Daoy (cell line): ENCODE measurements around the gene ARMH4. TPM values are rescaled to one million over a fixed set of nuclear protein-coding genes. Genes with fewer than 3 reads are reported as not detected.
"Not testable (repeated sequence)": the region's sequence is repeated elsewhere in the genome, so short reads cannot be mapped to it uniquely, and the experiment has no call there.

Source experiments
- DNase-seq: peaks from one replicate; pipeline ENCODE4 v3.0.0-alpha.2; 2015; ENCODE audit warnings: low read depth
- total RNA-seq: library from RNA; depleted of rRNA; stranded (reverse); fragments of >200 nt; shearing (Covaris generic); gene quantifications from 2 replicates; pipeline ENCODE4 v1.2.3, GENCODE V29; 2014

The ARMH4 gene
- total RNA-seq, 1 experiment from 2014 or later = 3.3 TPM

DNA sequence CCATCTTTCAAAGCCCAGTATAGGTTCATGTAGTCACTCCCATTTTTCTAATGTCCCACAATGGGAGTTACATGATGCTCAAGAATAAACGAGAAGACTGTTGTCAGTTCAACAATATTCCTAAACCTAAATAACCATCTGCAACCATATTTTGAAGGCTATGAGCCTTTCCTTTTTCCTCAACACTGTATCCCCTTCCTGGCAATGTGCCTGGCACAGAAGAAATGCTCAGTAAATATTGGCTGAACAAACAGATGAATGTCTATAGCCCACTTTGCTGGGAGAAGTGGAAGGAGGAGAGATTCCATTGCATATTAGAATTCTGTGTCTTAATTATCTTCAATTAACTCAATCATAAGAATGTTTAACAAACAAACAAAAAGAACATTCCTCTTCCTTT is 6.1 kb downstream of the ARMH4 start:
- no peak for DNase-seq

DNA sequence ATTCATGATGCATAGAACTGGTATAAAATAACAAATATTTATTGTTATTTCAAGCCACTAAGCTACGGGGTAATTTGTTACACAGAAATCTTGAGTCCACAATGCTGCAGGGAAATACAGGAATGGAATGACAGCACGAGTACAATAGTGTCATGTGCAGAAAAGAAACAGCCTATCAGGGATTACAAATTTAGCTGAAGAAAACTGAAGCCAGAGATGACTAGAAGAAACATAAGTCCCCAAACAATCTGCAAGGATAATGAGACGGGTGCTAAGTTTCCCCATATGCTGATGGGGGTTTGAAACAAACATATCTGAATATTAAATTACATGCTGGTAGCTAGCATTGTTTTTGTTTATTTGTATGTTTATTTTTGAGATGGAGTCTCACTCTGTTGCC is 8.9 kb downstream of the ARMH4 start:
- no peak for DNase-seq

DNA sequence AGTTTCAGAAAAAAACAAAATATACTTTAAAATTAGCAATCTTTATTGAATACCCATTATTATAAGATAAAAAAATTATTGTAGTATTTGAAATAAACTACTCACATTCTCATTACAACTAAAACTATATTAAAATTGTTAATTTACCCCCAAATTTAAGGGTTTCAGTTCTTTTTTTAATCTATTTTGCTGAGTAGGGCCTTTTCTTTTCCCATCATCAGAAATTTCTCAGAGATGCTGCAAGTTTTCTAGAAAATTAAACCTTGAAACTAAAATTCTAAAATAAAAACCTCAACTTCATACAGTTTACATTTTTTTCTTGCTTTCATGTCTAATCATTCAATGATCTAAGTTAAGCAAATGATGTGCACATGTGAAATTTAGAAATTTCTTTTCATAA is 10.1 kb downstream of the ARMH4 start:
- DNase-seq = no peak

DNA sequence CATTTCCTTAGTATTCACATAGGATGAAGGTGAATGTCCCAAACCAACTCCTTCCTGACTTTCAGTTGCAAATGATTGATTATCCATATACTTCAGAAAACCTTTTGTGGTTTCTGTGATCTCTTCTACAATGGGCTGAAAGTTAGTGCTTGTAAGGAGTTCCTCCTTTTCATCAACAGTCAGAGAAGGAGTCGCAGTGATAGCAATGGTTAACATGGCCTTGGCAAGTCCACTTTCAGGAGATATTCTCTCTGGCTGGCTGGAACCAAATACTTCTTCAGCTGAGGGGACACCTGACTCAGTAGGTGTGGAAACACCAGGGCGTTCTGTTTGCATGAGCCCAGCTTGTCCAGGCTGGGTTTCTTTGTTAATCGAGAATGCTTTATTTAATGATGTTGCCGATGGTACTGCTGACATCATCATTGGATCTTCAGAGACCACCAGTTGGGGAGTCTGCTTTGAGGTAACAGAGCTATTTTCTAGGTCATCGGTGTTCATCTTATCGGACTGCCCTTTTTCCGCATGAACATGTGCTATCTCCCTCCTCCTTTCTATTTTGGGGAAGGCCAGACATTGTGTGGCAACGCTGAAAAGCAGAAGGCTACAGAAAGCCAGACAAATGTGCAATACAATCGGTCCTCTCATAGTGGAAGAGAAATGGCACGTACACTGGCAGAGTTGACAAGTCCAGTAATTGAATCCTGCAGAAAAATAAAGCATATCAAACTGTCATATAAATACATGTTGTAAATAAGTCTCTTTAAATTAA is 13.1 kb downstream of the ARMH4 start:
- DNase-seq = no peak

DNA sequence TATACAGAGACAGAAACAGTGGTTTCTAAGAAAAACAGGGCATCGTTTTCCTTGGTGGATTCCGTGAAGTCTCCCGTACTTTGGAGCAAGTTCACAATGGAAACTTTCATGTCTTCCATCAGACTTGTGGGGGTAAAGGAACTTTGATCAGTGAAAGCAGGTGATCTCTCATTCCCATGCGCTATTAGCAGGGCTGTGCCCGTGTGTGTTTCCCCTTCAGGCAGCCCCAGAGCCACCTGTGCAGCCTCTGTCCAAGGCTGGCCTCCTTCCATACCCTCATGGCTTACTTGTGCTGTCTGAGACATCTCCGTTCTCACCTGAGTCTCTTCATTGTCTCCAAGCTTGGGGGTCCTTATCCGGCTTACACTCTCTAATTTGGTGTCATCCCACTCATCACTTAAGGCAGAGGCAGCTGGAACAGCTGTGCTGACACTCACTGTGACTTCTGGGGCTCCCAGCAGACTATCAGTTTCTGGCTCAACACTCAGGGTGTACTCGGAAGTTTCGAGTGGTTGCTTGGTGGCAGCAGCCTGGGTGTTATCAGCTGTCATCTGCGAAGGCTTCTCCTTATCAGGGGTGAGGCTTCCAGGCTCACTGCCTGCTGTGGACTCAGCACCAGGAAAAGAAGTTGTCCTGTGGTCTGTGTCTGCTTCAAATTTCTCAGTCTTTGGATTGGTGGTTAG is 13.8 kb downstream of the ARMH4 start:
- no peak for DNase-seq

DNA sequence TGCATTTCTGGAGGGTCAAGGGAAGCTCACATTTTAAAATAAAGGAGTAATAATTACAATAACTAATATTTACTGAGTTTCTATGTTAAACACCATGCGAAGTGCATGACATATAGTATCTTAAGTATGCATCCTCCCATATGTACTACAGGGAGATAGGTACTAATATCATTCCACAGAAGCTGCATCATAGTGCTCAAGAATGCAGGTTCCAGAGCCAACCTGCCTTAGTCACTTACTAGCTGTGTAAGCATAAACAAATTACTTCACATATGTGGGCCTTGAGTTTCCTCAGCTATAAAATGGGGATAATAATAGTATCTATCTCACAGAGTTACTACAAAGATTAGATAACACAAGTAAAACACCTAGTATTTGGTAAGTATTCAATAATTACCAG is 18.3 kb downstream of the ARMH4 start:
- DNase-seq = peak; percentile 70

DNA sequence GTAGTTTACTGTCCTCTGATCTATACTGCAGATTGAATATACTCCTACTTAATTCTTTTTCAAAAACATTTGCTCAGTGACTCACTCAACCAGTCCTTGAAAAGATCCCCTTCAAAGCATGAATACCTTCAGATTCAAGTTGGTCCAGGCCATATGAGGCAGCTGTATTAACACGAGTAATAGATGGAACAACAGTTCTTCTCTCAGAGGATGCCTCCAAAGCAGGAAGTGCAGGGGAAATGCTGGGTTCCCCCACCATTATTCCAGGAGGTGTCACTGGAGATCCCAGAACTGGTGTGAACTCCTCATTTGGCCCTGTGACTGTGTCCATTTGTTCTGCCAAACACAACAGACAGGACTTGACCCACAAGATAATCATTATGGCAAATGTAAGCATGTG is 20.6 kb downstream of the ARMH4 start:
- peak; percentile 47 for DNase-seq

DNA sequence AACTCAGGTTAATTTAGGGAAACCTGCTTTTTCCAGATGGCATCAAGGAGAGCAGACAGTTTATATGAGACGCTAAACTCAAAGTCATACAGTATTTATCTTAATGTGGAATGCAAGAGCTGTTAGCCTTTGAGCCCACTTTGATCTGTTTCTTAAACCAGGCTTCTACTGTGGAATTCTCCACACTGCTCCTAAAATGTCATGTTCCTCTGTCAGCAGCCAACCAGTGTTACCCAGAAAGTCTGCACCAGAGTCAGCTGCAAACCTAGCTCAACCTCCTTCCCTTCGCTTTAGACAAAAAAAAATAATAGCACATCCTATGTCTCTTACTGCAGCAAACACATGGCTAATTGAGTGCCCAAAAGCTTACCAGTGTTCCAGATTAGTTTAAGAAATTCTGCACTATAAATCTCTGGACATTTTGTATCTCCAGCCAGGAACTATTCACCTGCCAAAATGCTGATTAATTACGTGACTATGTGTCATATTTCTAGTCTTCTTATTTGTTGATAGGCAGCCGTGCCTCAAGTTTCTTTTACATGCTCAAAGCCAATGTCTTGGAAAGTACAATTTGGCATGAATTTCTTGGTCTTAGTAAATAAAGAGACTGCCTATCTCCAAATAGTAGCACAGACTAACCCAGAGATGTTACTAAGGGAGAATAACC is 21.8 kb downstream of the ARMH4 start:
- DNase-seq = no peak

DNA sequence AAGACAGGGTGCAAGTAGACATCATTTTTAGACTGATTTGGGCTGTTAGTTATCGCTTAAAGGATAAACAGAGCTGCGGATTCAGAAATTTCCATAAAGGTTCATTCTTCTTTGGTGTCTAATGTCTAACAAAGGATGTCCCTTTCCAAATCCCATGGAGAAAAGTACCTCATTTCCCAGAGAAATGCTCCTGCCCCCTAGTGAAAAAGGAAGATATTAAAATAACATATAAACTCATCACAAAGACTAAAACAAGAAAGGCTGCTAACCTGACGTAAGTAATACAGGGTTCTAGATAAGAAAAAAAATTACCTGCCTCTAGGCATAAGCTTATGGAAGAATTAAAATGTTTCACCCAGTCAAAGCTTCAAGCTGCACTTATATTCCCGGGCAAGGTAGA is 22.8 kb downstream of the ARMH4 start:
- no peak for DNase-seq

DNA sequence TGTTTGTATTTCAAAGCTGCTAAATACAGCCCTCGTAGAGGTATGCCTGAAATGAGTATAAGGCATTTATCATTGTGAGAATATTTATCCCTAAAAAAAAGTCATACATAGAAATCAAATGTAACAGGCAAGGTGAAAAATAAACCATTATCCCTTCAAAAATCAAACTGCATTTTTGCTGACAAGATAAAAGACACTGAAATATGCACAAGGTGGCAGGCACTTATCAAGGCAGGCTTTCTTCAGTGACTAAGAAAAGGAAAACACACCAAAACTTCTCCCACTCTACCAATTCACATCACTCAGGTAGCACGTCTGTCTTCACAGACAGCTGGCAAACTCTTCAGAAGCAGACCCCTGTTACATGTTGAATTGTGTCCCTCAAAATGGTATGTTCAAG is 23.6 kb downstream of the ARMH4 start:
- no peak for DNase-seq

DNA sequence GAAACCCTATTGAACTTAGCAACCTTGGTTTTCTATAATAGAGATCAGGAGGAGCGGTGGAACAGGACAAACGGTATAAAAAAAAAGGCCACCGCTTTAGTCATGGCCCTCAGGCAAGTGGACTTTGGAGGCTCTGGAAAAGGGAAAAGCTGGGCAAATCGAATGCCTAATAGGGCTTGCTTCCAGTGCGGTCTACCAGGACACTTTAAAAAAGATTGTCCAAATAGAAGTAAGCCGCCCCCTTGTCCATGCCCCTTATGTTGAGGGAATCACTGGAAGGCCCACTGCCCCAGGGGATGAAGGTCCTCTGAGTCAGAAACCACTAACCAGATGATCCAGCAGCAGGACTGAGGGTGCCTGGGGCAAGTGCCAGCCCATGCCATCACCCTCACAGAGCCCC is 29.5 kb downstream of the ARMH4 start:
- not testable (repeated sequence) for DNase-seq

DNA sequence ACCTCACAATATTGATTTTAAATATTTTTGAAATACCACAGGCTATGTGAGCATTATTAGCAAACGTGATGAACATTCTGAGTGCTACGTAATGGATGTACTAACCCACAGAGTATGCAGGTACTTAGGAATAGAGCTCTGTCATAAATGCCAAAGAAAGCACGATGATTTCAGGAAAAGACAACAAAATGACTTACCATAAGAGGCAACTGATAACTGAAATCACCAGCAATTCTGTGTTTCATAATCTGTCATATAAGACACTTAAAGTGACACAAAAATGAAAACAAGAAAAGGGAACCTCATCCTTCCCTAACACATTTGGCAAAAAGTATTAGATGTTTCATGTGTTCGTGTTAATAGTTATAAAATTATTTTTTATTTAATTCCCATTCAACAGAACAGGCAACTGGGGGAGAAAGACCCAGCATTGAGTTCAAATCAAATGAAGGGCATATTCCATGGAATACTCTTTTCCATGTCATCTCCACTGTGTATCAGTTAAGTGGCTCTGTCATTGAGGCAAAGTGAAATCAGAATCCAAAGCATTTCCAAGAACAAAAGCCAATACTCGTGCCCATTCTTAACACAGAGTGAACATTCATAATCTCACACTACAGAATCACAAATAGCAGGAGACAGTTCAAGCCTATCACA is 30.4 kb downstream of the ARMH4 start:
- DNase-seq = no peak

DNA sequence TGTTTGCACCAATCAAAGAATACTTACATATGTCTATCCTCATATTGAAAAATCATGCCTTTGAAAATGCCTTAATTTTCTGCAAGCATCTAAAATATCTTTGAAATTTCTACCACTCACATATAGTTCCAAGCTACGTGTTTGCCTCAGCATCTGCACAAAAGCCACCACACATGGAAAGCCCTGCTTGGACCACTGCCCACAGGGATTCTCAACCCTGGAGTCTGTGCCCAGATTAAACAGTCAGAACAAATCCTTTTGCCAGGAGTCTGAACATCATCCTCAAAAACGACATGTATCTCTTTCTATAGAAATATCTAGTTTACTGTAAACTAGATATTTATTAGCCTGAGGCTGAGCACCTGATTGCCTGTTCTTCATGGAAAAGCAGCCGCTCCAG is 32.6 kb downstream of the ARMH4 start:
- DNase-seq = no peak

DNA sequence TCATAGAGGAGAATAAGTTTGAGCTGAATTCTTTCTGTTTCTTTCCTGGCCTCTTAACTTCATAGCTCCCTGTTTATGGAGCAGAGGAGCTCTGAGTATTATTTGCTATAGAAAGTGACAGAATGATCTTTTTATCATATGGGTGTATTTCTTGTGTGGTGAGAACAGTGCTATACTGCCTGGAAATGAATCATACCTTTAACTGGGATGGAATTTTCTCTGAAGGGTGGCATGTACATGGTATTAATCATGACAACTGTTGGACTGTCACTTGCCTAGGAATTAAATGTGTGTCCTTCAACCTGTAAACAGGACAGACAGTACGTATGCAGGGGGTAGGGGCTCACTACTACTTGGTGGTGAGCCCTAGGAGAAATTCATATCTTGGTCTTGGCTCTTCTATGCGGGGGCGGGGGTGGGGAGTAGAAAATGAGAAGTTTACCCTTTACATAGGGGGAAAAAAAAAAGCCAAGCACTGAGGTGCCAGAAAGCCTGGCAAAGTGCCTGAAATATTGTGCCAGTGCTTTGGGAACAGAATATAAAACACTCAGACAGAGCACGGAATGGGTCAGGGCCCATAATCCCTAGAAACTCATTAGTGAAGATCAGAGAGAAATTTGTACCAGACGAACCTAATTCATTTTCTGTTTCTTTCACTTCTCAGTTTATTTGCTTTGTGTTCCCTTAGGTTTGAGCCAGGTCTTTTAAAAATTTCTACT is 33.8 kb downstream of the ARMH4 start:
- no peak for DNase-seq

DNA sequence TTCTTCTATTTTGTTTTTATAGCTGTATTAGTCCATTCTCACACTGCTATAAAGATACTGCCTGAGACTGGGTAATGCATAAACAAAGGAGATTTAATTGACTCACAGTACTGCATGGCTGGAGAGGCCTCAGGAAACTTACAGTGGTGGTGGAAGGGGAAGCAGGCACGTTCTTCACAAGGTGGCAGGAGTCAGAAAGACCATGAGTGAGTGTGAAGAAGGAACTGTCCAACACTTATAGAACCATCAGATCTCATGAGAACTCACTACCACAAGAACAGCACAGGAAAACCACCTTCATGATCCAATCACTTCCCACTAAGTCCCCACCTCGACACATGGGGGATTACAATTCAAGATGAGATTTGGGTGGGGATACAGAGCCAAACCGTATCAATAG is 42.3 kb downstream of the ARMH4 start:
- no peak for DNase-seq

DNA sequence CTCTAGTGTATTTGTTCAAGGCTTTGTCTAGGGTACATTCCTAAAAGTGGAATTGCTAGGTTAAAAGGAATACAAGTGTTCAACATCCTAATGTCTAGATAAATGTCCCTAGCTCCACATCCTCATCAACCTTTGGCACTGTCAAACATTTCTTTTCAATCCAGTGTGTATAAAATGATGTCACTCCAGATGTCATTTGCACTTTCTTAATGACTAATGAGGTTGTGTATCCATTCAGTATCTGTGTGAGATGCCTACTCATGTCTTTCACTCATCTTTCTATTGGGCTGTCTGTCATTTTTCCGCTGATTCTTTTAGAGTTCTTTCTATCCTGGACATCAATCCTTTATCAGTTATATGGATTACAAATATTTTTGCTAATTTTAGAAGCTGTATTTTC is 43.3 kb downstream of the ARMH4 start:
- DNase-seq = no peak

DNA sequence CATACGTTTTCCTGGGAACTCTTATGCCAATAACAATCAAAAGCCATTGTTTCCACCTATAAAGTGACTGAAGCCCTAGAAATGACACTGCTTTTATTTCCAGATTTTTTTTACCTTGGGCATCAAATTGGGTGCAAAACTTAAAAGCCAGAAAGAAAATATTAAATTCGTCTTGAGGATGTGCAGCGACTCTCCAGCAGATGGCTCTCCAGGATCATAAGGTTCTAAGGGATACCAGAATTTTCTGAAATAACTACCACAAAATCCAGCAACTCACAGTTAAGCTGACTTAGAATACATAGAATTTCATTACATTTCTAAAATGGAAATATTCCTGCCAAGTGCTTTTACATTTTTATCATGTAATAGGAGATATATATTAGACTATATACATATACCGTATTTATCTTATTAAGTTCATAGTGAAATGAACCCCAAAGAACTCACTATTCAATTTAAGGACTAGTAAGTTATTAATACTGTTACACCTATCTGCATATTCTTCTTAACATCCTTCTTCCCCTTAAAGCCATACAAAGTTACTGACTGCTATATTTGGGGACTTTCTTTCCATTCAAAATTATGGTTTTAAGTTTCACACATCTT is 44.0 kb downstream of the ARMH4 start:
- peak; percentile 62 for DNase-seq

DNA sequence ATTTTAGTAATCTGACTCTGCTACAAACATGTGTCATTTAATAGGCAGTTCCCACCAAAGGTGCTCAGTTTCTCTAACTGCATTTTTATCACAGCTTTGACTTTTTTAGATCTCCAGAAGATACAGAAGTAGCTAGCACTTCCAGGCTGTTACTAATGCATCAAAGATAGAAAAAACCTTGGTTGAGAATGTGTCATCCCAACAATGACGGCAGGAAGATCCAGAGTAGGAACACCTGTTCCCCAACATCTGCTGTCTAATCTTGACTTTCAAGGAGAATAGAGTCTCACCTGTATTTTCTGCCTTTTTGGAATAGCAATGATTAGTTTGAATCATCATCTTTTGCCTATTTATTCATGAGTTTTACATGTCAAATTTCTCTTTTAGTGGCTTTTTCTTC is 45.0 kb downstream of the ARMH4 start:
- no peak for DNase-seq

DNA sequence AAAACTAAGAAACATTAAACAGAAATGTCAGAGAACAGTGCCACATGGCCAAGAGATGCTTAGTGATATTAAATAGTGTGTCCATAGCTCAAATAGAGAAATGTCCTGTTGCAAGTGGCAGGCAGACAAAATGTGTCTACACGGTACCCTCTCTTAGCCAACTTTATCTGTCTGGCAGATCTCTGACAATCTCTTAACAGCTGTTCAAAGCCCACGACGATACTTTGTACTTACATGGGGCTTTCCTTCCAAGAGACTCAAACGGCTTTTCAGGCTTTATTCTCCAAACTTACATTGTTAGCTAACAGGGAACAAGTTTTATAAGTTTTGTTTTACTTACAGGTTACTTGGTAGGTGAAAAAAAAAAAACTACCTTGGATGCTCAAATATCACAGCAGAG is 45.6 kb downstream of the ARMH4 start:
- no peak for DNase-seq

DNA sequence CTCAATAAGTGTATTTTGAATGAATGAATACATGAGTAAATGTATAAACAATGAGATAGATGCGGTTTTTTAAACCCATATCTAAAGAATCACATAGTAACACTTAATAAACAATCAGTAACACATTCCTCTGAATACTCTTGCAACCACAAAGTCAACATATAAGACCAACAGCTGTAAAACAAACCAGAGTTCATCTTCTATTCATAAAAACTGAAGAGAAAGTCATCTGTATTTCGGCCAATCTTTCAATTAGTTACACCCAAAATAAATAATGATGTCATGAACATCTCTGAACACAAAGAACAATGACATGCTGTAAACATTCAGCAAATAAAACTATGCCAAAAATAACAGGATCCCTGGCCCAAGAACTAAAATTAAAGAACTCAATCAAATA is 47.2 kb downstream of the ARMH4 start:
- peak; percentile 33 for DNase-seq

DNA sequence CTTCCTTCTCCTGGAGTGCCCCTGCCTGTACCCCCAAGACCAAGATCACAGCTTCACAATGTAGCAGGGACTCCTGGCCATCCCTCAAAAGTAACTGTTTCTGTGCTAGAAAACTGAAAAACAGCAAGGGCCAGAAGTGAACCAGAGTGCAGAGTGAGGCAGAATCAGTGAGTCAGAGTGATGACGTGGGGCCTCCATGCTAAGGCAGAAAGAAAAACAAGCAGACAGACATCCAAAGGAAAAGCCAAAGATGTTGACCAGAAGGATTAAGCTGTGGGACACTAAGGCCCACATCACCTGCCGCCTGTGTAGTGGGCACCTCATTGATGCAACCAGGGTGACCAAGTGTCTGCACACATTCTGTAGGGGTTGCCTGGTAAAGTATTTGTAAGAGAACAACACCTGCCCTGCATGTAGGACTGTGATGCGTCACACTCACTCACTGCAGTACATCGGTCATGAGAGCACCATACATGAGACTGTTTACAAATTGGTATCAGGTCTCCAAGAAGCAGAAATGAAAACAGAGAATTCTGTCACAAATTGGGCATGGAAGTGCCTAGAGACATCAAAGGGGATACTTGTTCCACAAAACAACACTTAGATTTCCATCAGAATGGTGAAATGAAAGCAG is 51.2 kb downstream of the ARMH4 start:
- peak; percentile 71 for DNase-seq
